GM18858 (cell line): ENCODE measurements around the gene YIPF6.
"Not testable (repeated sequence)": the region's sequence is repeated elsewhere in the genome, so short reads cannot be mapped to it uniquely, and the experiment has no call there.

Experiments
- ATAC-seq: cut with Tn5 transposase; IDR thresholded peaks from one replicate; pipeline ENCODE4 v1.9.1; 2021; ENCODE audit not compliant: unreplicated experiment

YIPF6 gene

DNA sequence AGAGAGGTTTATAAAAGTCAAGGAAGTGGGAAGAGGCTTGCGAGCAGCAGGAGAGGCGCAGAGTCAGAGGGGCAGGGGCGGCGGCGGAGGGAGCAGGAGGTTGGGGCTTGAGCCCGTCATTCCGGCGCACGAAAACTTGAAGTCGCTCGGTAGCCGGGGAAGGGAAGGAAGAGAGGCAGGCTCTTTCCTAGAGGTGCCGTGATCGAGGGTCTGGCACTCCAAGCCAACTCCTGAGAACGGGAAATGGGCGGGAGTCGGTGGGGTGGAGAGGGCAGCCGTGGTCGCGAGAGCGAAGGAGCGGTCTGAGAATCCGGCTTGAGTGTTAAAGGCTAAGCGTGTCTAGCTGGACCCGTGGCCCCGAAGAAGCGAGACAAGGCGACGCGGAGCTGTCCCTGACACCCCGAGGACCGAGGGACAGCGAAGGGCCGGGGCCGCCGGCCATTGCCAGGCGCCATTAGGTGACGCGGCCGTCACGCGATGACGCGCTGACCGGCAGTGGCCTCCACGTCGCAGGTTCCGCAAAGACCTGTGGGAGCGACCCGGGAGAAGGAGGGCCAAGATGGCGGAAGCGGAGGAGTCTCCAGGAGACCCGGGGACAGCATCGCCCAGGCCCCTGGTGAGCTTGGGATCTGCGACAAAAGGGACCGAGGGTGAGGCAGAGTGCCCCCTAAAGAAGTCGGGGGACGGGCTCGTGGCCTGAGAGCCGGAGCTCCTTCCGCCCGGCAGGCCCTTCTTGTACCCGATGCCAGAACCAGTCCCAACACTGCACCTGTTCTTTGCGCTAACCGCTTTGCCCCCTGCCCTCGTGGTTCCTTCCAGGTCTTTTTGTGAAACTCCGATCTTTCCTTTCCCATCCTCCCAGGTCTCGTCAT lies at the start of gene YIPF6:
Gene YIPF6 (plus strand): TSS at position 544 of the 872 bp plus-strand sequence. CDS start 16 bp downstream, at position 560.
- peak; percentile 95 for ATAC-seq

DNA sequence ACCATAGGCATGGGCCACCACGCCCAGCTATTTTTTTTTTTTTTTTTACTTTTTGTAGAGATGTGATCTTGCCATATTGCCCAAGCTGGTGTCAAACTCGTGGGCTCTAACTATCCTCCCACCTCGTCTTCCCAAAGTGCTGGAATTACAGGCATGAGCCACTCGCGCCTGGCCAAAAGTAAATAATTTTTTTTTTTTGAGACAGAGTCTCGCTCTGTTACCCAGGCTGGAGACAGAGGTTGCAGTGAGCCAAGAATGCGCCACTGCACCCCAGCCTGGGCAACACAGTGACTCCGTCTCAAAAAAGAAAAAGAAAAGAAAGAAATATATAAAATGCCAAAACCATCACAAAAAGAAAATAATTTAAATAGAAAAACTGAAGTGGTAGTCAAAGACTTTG lies 47.1 kb upstream of the YIPF6 start:
- no peak for ATAC-seq

DNA sequence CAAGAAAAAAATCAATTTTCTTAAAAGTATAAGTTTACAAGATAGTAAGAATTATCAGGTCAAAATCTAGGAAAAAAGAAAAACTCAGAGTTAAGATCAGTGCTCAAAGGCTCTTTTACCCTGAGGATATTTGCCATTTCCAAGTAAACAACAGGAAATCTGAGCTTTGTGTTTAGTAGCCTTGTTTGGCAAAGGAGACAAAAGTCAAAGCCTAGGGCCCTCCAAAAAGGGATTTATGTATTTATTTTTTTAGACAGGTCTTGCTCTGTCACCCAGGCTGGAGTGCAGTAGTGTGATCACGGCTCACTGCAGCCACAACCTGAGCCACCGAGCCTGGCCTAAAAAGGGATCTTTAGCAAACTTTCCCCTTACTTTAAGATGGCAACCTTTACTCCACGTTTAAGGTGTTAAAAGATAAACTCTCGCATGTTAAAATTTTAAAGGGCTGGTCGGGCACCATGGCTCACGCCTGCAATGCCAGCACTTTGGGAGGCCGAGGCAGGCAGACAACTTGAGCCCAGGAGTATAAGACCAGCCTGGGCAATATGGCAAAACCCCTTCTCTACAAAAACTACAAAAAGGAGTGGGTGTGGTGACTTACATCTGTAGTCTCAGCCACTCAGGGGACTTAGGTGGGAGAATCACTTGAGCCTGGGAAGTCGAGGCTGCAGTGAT lies 44.2 kb upstream of the YIPF6 start:
- no peak for ATAC-seq

DNA sequence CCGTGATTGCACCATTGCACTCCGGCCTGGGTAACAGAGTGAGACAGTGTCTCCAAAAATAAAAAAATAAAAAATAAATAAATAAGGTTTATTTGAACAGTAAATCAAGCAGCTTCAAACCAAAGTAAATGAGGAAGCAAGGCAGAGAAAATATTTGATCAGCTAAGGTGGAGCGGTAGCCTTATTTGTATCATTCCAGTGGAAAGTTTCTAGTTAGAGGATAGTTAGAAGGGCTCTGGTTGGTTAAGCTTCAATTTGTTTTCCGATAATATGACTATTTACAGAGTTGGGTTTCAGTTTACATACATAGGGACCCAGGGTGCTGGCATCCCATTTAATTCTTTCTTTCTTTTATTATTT lies 43.7 kb upstream of the YIPF6 start:
- ATAC-seq = no peak

GRCh38 chrX:68461093-68461492 lies 37.8 kb upstream of the YIPF6 start:
- no peak for ATAC-seq

DNA sequence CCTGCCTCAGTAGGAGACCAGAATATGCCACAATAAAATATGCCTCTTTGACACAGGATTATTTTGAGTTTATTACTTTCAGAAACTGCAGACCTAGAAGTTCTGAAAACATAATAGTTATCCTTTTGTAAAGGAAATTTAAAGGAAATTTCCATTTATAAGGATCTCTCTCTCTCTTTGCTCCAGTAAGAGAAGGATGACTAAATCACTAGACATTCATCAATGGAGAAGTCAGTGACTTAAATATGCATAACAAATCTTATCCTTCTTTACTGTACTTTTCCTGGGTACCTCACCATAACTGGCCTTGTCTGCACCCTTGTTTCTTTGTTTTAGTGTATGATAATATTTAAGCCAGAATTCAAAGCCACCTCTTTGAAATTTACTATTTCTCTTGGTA lies 37.3 kb upstream of the YIPF6 start:
- ATAC-seq = no peak

DNA sequence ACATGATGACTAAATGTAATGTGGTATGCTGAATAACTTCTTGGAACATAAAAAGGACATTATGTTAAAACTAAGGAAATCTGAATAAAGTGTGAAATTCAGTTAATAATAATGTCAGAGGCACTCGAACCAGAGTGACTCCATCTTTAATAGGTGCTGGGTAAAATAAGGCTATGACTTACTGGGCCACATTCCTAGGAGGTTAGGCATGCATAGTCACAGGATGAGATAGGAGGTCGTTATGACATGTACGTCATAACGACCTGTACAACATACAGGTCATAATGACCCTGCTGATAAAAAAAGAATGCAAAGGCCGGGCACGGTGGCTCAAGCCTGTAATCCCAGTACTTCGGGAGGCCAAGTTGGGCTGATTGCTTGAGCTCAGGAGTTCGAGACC lies 36.7 kb upstream of the YIPF6 start:
- no peak for ATAC-seq

DNA sequence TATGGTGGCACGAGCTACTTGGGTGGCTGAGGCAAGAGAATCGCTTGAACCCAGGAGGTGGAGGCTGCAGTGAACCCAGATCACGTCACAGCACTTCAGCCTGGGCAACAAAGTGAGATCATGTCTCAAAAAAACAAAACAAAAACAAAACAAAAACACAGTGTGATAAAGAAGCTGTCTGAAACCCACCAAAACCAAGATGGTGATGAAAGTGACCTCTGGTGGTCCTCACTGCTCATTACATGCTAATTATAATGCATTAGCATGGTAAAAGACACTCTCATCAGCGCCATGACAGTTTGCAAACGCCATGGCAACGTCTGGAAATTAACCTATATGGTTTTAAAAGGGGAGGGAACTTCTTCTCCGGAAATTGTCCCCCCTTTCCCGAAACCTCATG lies 36.2 kb upstream of the YIPF6 start:
- ATAC-seq = peak; percentile 78

DNA sequence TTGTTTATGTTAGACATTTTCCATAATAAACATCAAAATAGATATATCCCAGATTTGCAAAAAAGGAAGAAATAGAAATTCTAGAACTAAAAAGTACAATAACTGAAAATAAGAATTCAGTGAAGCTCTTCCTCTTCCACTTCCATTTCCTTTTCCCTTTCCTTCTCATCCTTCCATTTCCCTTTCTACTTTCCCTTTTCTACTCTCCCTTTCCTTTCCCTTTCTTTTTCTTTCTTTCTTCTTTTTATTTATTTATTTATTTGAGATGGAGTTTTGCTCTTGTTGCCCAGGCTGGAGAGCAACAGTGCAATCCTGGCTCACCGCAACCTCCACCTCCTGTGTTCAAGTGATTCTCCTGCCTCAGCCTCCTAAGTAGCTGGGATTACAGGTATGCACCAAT lies 35.0 kb upstream of the YIPF6 start:
- no peak for ATAC-seq

GRCh38 chrX:68464796-68465195 lies 34.1 kb upstream of the YIPF6 start:
- ATAC-seq = no peak

DNA sequence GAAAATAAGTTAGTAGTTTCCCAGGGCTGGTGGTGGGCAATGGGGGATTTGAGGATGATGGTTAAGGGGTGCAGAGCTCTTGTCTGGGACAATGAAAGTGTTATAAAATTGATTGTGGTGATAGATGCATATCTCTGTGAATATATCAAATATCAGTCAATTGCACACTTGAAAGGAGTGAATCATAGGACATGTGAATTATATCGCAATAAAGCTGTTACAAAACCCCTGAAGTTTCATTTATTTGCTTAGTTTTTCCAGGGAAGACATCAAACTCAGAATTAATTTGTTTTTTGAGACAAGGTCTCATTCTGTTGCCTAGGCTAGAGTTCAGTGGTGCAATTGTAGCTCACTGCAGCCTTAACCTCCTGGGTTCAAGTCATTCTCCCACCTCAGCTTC lies 17.9 kb upstream of the YIPF6 start:
- no peak for ATAC-seq

DNA sequence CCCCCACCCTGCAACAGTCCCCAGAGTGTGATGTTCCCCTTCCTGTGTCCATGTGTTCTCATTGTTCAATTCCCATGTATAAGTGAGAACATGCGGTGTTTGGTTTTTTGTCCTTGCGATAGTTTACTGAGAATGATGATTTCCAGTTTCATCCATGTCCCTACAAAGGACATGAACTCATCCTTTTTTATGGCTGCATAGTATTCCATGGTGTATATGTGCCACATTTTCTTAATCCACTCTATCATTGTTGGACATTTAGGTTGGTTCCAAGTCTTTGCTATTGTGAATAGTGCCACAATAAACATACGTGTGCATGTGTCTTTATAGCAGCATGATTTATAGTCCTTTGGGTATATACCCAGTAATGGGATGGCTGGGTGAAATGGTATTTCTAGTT lies 12.7 kb upstream of the YIPF6 start:
- not testable (repeated sequence) for ATAC-seq

GRCh38 chrX:68487254-68487653 lies 11.6 kb upstream of the YIPF6 start:
- no peak for ATAC-seq

DNA sequence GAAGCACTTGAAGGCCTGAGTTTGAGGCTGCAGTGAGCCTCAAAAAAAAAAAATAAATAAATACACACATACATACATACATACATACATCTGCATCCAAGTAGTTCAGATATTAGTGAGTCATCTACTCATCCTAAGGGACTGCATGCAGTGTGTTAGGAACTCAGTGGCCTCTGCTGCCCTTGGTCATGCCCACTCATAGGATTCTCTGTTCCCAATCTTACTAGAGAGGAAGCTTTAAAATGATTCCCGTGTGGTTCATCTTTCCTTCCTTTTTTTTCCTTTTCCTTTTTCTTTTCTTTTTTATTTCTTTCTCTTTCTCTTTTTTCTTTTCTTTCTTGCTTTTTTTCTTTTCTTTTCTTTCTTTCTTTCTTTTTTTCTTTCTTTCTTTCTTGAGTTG lies 10.9 kb upstream of the YIPF6 start:
- ATAC-seq = no peak

- ATAC-seq = no peak
Observed at GRCh38 chrX:68488657-68489056, 10.2 kb upstream of the YIPF6 start.

GRCh38 chrX:68490644-68491043 lies 8.2 kb upstream of the YIPF6 start:
- no peak for ATAC-seq

GRCh38 chrX:68492583-68492982 lies 6.3 kb upstream of the YIPF6 start:
- ATAC-seq = no peak

DNA sequence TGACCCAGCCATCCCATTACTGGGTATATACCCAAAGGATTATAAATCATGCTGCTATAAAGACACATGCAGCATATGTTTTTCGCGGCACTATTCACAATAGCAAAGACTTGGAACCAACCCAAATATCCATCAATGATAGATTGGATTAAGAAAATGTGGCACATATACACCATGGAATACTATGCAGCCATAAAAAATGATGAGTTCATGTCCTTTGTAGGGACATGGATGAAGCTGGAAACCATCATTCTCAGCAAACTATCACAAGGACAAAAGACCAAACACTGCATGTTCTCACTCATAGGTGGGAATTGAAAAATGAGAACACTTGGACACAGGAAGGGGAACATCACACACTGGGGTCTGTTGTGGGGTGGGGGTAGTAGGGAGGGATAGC lies 5.1 kb upstream of the YIPF6 start:
- not testable (repeated sequence) for ATAC-seq

- no peak for ATAC-seq
Observed at GRCh38 chrX:68498044-68498507, 775 bp upstream of the YIPF6 start.

DNA sequence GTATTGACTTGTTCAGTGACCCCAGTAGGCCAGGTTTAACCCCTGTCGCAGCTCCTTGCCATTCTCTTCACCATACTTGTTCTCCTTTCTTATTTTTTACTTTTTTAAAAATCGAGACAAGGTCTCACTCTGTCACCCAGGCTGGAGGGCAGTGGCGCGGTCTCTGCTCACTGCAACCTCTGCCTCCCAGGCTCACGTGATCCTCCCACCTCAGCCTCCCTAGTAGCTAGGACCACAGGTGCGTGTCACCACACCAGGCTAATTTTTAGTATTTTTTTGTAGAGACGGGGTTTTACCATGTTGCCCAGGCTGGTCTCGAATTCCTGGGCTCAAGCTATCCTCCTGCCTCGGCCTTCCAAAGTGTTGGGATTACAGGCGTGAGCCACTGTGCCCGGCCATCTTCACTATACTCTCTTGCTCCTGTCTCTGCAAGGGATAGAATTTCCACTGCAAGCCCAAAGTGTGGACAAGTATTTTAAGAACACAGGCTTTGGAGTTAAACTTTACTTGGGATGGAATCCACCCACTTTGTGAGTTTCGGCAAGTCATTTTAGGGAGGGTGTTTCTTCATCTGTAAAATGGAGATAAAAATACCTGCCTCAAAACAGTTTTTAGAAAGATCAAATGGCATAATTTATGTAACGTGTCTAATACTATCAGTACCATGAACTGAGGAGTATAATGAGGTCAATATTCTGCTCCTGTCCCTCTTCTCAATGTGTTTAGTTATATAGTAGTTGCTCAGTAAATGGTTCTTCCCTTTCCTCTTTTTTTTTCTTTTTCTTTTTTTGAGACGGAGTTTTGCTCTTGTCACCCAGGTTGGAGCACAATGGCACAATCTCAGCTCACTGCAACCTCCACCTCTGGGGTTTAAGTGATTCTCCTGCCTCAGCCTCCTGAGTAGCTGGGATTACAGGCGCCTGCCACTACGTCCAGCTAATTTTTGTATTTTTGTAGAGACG lies 973 bp downstream of the YIPF6 start:
- ATAC-seq = no peak
